Measurements from ENCODE around the gene DHX30.

DNA sequence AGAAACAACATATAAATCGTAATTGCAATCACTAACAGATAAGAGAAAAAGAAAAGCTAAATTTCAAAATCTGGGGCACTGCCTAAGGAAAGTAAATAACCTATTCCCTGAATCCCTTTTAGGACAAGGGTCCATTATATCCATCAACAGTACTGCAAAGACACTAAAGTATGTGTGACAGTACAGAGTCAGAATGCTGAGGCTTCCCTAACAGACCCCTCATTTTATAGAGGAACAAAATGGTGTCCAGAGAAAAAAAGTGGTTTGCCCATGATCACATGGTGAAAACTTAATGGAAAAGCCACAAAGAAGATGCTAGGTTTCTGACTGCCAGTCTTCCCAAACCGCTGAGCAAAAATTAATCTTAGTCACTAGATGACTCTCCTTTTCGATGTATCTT lies 93.8 kb downstream of the DHX30 start:
- TF ChIP-seq POLR2AphosphoS5 (IDR thresholded peaks at IDR 0.05) (no peak), POLR2A (IDR thresholded peaks at IDR 0.05) (no peak)
- TF ChIP-seq, protein P1, sequence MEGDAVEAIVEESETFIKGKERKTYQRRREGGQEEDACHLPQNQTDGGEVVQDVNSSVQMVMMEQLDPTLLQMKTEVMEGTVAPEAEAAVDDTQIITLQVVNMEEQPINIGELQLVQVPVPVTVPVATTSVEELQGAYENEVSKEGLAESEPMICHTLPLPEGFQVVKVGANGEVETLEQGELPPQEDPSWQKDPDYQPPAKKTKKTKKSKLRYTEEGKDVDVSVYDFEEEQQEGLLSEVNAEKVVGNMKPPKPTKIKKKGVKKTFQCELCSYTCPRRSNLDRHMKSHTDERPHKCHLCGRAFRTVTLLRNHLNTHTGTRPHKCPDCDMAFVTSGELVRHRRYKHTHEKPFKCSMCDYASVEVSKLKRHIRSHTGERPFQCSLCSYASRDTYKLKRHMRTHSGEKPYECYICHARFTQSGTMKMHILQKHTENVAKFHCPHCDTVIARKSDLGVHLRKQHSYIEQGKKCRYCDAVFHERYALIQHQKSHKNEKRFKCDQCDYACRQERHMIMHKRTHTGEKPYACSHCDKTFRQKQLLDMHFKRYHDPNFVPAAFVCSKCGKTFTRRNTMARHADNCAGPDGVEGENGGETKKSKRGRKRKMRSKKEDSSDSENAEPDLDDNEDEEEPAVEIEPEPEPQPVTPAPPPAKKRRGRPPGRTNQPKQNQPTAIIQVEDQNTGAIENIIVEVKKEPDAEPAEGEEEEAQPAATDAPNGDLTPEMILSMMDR (IDR thresholded peaks at IDR 0.05): no peak

Measured in transverse colon (tissue), 4 donors.